GM18868 (cell line): ENCODE data around the gene GALNT2.

Source experiments
- ATAC-seq: cut with Tn5 transposase; IDR thresholded peaks from one replicate; pipeline ENCODE4 v1.9.1; 2021; ENCODE audit warnings: mild to moderate bottlenecking, moderate library complexity; ENCODE audit not compliant: unreplicated experiment

GALNT2 gene

DNA sequence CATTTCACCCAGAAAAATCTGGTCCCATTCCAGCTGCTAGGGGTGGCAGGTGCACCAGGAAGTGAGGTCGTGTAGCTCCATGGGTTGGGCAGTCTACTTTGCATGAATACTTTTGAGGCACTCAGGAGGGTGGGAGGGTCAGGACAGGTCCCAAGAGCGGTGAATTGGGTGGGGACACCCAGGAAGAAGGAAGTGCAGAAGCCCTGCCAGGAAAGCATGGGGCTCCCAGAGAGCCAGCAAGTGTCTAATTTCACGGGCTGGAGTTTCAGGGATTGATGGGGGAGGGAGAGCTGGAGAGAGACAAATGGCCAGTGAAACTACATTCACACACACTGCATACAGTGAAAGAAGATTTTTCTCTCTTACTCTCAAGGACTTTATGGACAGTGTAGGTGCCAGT lies 137.8 kb downstream of the GALNT2 start:
- no peak for ATAC-seq

DNA sequence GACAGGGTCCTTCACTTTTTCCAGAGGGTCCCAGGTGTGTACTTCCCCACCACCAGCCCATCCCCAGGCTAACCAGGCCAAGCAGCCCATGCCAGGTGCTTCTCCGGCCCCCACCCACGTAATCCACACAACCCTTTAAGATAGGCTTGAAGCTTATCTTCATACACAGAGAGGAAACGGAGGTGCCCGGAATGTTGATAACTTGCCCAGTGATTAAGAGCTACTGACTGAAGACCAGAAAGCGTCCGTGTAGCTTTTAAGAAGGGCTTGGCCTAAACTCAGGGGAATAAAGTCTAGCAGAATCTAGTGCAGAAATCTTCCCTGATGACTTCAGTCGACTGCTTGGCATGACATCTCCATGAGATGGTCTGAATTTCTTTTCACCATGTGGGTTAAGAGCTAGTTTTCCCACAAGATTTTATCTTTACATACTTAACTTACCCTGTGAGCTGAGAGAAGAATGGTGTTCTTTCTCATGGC lies 138.7 kb downstream of the GALNT2 start:
- ATAC-seq: no peak

DNA sequence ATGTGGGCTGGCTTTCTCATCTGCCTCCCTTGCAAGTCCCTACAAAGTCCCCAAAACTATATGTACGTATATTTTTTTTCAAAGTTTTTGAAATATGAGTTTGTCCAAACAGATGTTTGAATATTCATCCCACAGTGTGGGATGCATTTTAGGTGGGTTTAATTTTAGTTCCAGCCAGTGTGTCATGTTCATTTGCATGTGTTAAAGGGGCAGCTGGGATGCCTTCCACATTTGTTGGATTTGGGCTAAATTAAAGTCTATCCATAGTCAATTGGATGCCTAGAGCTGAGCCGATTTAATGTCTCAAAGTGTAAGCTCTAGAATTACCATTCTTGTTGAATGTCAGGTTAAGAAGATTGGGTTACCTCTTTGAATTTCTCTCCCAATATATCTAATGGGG lies 139.2 kb downstream of the GALNT2 start:
- no peak for ATAC-seq

DNA sequence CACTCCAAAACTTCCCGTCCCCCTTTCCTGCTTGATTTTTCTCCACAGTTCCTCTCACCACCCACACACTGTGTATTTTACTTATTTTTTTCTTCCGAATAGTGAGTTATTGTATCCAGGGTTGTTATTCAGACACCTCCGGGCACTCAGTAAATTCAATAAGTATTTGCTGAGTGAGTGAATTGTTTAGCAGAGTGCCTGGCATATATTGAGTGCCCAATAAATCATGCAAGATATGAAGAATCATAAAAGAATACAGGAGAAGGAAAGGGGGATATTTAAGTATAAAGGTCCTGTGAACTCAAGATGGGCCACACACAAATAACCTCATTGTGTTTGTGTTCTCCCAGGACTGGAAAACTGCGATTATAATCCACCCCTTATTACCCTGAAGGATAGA lies 139.9 kb downstream of the GALNT2 start:
- no peak for ATAC-seq

DNA sequence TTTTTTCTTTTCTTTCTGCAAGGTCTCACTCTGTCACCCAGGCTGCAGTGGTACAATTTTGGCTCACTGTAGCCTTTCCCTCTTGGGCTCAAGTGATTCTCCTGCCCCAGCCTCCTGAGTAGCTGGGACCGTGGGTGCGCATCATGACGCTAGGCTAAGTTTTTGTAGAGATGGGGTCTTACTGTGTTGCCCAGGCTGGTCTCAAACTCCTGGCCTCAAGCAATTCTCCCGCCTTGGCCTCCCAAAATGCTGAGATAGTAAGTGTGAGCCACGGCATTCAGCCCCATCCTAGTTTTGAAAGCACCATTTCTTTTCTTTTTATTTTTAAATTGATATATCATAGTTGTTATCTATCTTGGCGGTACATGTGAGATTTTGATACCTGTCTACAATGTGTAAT lies 140.6 kb downstream of the GALNT2 start:
- no peak for ATAC-seq

DNA sequence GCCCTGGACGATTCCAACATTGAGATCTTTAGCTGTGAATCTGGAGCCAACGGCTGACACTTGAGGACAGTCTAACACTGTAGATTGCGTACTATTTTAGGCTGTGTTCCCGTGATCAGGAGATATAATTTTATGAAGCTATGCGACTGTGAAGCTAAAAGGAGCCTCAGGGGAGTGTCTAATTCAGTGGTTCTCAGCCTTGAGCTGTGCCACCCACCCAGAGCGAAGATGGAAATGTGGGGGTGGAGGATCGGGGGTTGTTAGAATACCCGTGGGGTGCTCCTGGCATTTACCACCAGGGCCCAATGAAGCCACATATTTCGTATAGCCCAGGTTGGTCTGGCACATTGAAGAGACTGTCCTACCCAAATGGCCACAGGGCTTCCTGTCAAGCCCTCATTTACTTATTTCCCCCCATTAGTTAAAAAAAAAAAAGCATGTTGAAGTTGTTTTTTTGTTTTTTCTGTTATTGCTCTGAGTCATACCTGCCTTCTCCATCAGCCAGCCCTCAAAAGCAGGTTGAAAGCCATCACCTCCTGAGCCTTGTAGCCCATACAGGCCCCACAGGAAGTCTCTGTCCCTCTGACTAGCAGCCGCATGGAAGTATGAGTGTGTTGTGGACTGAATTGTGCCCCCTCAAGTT lies 141.7 kb downstream of the GALNT2 start:
- peak; percentile 46 for ATAC-seq

DNA sequence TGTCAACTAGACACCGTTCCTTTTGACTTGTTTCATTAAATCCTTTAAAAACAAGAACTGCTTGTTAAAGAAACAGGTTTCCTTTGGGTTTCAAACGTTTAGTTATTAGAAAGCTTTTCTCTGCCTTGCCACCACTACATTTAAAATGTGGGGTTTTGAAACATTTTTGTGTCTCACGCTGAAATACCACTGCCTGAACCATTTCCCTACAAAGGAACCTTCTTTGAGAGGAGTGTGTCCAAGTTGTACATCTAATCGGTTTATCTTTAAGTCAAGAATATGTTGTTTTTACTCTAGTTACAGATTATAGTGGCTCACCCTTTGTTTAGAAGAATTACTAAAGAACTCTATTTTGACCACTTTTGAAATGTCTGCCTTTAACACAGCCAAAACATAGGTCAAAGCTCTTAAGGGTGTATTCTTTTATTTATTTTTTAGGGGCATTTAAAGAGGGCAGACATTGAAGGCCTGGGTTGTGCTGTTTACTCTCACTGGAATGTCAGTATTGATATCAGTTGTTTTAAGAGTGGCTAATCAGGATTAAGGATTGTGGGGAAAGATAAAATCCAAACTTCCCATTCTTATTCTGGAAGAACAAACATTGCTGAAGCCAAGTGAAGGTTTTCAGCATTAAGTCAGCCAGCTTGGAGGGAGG lies 143.4 kb downstream of the GALNT2 start:
- ATAC-seq: no peak

DNA sequence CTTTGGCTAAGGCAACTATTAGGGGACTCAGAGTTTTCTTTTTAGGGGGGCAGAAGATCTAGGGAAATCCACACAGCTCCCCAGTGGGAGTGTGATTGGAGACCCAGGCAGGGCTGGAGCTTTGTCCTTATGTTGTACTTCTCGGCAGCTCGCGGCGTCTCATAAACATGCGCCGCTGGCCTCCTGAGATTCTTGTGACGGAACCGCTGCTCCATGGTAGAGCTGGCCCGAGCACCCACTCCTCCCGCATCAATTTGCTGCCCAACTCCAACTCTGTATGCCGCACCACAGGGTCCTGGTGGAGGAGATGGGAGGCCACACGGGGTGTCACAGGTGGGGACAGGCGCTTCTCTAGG lies 143.9 kb downstream of the GALNT2 start:
- no peak for ATAC-seq

DNA sequence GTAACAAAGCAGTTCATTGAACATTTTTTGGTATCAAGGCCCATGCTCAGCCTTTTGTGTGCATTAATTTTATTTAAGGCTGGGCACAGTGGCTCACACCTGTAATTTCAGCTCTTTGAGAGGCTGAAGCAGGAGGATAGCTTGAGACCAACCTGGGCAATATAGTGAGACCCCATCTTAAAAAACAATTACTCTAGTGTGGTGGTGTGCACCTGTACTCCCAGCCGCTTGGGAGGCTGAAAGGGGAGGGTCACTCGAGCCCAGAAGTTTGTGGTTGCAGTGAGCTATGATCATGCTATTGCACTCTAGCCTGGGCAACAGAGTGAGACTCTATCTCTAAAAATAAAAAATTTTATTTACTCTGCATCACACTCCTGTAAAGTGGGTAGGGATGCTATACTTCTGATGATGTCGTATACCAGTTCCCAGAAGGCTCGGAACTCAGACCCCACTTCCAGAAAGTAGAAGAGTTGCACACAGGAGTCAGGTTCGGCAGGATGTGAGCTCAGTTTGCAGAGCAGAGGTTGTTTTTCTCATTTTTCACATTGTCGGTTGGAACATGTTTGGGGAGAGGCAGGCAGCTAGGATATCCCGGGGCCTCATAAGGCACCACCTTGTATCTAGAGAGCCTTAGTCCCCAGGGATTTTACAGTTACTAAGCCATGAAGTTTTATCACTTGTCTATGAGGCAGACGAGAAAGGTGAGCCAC lies 144.6 kb downstream of the GALNT2 start:
- no peak for ATAC-seq

DNA sequence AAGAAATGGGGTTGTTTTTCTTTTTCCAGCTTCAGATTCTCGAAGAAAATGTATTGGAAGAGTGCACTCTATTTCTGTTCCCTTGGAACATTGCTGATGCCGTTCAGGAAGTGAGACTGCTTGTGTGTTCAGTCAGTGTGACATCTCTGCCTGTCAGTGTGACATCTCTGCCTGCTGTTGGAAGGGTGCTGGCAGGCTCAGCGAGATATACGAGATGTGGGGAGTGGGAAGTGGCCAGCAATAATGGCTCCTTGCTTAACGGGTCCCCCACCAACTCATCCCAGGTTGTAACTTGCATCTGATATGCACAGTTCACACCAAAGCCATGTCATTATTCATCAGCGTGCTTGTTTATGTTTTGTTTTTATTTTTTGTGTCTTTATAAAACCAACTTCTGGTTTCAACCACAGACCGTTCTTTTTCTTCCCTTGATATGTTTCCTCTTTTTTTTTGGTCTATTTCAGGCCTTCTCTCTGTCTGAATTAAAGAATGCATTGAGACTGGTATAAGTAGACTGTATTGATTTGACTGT lies 145.4 kb downstream of the GALNT2 start:
- peak; percentile 45 for ATAC-seq

DNA sequence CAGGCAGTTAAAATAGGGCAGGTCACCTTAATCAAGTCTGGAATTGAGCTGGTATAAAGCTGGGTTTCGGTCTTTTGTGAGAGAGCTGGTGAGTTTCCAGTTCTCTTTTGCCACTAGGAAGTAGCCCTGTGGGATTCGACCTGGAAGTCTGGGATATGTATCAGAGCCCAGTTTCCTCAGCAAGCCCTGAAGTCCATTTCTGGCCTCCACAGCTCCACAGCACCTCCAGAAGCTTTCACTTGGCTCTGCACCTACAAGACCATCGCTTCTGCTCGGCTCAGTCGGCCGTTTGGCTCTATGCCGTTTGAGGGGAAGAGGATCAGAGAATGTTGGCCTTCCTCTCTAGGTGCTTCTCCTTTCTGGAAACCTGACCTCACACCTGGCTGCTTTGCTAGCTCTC lies 148.0 kb downstream of the GALNT2 start:
- no peak for ATAC-seq

DNA sequence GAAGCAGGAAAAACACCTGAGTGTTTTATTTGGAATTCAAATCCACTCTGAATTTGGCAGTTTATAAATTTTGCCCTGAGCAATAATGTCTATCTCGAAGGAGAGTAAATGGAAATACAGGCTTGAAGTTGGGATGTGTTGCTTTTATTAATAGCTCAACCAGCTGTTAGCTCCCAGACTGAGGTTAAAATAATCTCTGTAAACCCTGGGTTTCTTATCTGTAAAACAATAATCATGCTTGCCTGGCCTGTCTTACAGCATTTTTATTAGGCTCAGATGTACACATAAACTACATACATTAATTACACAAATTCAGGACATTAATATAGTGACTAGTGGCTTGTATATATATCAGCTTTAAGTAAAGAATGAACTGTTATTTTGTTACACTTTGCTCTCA lies 148.5 kb downstream of the GALNT2 start:
- ATAC-seq: no peak

DNA sequence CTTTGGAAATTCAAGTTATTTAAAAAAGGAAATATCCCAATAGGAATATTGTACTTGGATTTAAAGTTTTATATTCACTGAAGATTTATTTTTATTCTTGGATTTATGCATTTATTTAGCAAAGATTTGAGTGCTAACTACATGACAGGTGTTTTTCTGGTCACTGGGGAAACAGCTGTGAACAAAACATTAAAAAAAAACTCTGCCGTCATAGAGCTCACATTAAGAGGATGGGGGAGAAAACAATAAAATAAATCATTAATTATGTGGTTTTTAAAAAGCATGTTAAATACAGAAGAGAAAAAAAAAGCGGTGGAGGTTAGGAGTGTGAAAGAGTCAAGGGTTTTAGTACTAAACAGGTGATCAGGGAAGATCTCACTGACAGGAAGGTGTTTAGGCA lies 149.9 kb downstream of the GALNT2 start:
- no peak for ATAC-seq

DNA sequence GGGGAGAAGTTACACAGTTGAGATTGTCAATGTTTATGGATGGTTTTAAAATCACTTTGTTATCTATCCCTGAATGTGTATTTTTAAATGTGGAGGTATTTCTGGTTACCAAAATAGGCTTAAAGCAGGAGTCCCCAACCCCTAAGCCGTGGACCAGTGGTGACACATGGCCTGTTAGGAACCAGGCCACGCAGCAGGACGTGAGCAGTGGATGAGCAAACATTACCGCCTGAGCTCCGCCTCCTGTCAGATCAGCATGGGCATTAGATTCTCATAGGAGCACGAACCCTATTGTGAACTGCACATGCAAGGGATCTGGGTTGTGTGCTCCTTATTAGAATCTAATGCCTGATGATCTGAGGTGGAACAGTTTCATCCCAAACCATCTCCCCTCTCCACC lies 151.6 kb downstream of the GALNT2 start:
- no peak for ATAC-seq

DNA sequence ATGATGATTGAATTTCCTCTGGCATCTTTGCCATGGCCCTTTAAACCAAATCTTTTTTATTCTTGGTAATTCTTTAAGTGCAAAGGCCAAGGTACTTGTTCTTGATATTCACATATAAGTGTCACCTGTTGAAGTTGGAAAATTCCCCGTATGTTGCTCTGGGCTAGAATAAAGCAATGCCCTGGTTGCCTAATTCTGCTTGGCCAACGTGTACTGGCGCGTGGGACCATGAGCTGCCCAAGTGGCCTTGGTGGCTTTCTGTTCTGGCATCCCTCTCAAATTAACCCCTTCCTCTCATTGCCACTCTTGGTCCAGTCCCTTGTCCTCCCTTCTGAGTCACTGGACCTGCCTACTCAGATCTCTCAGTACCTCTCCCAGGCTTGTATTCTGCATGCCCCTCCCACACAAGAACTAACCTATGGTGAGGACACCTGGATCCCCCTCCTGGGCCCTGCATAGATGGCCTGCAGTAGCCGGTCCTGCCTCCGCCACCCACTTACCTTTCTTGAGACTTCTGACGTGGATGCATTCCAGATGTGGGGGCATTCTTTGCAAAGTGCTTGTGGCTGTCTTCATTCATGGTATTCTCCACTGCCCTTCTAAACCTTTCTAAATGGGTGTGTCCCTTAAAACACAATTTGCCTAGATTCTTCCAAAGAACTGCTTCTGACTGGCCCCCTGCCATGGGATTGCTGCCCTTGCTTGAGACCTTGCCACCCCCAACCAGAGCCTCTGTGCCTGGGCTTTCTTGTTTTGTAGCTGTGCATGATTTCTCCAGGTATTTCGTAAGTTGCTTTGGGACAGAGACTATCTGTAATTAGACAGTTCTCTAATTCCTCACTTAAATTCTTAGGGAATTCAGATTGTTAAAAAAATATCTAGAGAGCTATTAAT lies 152.4 kb downstream of the GALNT2 start:
- ATAC-seq: no peak

DNA sequence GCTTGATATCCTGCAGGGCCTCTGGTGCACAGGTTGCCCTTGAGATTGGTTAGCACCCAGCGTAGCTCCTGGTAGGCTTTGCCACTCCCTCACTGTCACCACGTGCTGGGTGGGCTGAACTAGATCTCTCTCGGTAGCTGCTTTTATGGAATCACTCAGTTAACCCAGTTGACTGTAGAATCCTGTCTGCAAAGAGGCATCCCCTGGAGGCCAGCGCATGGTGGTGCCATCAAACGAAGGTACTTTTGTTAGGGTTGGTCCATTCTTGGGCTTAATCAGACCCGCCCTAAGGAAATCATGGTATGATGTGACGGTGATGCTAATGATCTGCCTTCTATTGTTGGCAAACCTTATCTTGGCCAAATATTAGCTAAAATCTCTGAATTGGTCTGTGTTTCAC lies 153.4 kb downstream of the GALNT2 start:
- ATAC-seq: no peak

DNA sequence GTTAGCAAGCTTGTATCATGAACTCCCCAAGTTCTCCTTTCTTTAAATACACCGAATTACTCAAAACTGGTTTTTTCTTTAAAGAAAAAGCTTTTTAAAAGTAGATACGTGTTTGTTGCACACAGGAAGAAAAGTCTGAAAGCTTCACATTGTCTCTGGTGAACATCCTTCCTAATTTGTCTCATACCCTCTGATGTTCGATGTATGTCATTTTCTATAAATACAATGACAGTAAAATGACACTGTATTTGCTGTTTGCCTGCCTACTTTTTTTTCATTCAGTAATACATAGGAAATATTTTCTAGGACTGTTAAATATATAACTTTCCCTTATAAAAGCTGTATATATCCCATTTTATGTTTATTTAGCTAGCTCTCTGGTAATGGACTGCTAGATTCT lies 153.9 kb downstream of the GALNT2 start:
- no peak for ATAC-seq

DNA sequence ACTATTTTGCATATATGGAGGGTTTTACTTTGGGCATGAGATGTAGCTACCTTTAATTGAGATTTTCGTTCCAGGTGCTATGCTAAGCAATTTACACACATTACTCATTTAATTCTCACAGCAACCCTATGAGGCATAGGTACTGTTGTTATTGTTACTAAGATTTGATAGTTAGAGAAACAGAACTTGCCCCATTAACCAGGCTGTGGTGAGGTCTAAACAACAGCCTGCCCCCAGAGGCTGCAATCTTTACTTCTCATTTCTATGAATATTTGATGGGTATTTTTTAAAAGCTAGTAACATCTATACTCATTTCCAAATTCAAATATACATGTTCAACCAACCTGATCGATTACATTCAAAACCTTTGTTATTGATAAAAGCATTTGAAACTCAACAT lies 155.6 kb downstream of the GALNT2 start:
- ATAC-seq: no peak

DNA sequence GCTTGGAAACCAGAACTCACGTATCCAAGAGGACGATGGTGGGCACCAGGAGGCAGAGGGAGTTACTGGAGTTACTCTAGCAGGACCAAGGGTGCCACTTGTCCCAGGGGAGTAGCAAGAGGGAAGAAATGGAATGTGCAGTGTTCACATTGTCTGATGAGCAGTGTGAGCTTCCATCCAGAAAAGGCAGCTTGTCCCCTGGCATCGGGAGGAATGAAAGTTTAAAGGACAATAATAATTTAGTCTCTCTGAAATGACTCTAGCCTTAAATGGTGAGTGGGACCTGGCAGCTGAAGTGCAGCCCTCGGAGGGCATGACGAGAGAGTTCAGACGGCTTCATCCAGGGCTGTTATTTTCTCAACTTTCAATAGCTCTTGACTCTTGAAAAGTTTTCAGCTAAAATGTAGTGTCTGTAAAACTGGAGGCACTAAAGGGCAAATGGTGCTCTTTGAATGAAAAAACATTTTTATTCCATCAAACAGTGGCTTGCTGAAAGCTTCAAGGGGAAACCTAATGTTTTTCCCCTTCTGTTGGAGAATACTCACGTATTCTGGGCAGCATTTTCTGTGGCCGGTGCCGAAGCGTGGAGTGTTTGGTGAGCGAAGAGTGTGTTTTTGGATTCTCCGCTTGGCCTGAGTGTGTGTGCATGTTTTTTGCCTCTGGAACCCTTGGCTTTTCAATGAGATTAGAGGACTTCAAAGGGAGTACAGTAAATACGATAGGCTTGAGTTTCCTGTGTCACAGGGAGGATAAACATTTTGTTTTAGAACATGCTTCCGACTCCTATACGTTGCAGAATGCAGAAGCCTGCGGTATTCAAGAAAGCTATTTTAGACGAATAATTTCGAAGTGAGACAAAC lies 157.3 kb downstream of the GALNT2 start:
- no peak for ATAC-seq
